Measurements from ENCODE around the gene DENND6A. TPM values are rescaled to one million over a fixed set of nuclear protein-coding genes. Genes with fewer than 3 reads are reported as not detected.
"Not testable (repeated sequence)": the region's sequence is repeated elsewhere in the genome, so short reads cannot be mapped to it uniquely, and the experiment has no call there.

Gene DENND6A, protein sequence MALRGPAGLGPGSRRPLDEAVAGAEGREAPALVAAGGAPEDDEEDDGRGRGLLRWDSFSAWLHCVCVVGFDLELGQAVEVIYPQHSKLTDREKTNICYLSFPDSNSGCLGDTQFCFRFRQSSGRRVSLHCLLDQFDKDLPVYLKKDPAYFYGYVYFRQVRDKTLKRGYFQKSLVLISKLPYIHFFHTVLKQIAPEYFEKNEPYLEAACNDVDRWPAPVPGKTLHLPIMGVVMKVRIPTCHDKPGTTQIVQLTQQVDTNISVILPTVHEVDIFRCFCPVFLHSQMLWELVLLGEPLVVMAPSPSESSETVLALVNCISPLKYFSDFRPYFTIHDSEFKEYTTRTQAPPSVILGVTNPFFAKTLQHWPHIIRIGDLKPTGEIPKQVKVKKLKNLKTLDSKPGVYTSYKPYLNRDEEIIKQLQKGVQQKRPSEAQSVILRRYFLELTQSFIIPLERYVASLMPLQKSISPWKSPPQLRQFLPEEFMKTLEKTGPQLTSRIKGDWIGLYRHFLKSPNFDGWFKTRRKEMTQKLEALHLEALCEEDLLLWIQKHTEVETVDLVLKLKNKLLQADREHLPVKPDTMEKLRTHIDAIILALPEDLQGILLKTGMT
- 8.9 and 10.0 TPM in 2 replicates for total RNA-seq (2014; rRNA removed; shearing (Covaris generic))

DNA sequence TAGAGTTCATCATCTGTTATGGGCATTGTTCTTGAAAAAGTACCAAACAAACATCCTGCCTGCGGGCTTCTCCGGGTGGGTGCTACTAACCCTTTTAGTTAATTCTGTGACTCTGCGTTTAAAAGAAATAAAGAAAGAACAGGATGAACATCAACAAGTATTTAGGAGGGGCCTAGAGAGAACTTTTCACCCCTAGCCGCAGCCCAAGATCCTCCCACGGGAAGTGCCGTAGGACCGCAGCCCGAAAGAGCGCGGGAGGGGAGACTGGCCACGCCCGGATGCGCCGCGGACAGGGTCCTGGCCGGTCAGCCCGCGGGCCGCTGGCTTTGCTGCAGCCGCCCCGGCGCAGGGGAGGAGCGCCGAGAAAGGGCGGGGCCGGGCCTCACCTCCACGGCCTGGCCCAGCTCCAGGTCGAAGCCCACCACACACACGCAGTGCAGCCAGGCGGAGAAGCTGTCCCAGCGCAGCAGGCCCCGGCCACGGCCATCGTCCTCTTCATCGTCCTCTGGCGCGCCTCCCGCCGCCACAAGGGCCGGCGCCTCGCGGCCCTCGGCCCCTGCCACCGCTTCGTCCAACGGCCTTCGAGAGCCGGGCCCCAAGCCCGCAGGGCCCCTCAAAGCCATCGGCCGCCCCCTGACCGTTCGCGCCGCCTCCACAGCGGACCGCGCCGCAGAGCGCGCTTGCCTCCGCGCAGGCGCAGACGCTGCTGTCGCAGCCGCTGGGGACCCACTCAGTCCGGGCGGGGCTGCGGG is at the start of gene DENND6A:
TSS of gene DENND6A (minus strand) at position 682 of the 752 bp plus-strand sequence. CDS start at position 623, 59 bp downstream.
- peak; percentile 84 for DNase-seq (ENCODE audit: low spot score)

DNA sequence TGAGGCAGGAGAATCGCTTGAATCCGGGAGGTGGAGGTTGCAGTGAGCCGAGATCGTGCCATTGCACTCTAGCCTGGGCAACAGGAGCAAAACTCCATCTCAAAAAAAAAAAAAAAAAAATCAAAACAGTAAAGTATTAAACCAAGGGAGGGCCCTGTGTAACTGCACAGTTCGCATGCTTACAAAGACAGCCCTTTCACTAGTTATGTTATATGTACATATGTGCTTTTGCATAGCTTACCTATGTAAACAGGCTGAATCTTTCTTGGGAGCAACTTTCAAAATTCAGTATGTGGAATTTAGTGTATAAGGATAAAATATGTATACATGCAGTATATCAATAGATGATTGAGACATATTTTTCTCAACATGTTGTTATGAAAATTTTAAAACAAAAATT is 47.1 kb upstream of the DENND6A start:
- no peak for DNase-seq (ENCODE audit: low spot score)

DNA sequence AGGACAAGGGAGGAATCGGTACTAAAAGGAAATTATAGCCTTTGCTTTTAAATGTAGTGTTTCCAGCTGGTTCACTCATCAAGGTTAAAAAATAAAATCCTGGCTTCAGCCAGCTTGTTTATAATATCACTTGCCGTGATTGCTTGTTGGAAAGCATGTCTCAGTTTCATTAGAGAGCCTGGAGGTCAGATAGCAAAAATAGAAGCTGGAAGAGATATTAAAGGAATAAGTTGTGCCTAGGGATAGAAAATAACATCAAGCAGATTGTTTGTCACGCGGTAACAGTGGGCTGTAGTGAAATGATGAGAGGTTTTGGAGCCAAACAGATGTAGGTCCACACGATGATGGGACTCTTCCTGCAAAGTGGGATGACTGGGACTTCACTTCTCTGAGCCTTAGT is 45.5 kb upstream of the DENND6A start:
- DNase-seq (ENCODE audit: low spot score), result no peak

DNA sequence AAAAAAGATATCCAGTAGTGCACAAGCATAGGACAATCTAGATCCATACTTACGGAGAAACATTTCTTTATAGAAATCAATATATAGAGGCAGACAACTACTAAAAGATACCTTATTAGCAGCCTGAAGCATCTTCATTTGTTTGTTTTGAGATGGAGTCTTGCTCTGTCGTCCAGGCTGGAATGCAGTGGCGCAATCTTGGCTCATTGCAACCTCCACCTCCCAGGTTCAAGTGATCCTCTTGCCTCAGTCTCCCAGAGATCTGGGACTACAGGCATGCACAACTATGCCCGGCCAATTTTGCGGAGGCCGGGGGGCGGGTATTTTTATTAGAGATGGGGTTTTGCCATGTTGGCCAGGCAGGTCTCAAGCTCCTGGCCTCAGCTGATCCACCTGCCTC is 45.0 kb upstream of the DENND6A start:
- DNase-seq (ENCODE audit: low spot score), result no peak

DNA sequence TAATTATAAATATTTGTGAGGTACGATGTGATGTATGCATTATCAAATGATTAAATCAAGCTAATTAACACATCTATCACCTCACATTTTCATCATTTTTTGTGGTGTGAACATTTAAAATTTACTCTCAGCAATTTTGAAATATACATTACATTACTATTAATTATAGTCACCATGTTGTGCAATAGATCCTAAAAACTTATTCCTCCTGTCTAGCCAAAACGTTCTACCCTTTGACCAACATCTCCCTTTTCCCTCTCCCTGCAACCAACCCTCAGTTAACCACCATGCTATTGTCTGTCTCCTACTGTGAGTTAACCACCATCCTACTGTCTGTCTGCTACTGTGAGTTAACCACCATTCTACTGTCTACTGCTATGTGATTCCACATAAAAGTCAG is 42.5 kb upstream of the DENND6A start:
- no peak for DNase-seq (ENCODE audit: low spot score)

DNA sequence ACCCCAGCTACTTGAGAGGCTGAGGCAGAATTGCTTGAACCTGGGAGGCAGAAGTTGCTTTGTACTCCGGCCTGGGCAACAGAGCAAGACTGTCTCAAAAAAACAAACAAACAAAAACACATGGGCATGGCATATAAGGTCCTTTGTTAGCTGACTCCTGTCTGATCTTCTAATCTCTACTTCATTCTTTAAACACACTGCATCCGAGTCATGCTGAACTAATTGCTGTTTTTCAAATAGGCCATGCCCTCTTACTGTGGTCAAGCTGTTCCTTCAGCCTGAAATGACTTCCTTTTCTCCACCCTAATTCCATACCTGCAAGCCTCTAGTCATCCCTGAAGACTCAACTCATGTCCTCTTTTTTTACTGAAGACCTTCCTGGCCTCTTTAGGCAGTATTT is 40.9 kb upstream of the DENND6A start:
- DNase-seq (ENCODE audit: low spot score), result no peak

DNA sequence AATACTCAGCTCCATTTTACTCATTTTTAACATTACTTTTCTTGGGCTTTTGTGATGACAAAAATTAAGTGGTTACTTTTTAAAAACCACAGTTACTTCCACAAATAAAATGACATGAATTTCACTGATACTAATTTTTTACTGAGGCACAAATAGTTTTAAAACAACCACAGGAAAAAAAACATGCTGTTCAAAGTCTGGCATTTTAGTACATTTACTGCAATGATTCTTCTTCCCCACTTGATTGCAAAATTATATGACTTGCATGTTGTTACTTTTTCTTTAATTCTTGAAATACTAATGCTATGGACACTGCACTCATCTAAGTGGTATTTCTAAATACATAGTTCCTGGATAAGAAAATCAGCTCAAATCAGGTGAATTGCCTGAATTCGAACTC is 38.4 kb upstream of the DENND6A start:
- no peak for DNase-seq (ENCODE audit: low spot score)

DNA sequence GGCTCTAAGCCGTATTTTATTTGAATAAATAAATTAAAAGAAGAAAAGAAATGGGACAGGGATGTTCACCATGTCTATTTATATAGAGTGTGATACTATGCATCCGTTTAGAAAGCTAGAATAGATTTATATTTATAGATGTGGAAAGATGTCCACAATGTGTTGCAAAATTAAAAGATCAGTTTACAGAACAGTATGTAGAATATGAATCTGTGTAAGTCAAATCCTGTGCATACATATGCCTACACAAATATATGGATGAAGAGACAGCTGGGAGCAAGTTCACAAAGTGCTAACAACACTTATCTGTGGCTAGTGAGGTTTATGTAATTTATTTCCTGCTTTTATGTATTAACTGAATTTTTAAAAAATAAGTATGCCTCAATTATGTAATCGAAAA is 37.8 kb upstream of the DENND6A start:
- DNase-seq (ENCODE audit: low spot score), result no peak

DNA sequence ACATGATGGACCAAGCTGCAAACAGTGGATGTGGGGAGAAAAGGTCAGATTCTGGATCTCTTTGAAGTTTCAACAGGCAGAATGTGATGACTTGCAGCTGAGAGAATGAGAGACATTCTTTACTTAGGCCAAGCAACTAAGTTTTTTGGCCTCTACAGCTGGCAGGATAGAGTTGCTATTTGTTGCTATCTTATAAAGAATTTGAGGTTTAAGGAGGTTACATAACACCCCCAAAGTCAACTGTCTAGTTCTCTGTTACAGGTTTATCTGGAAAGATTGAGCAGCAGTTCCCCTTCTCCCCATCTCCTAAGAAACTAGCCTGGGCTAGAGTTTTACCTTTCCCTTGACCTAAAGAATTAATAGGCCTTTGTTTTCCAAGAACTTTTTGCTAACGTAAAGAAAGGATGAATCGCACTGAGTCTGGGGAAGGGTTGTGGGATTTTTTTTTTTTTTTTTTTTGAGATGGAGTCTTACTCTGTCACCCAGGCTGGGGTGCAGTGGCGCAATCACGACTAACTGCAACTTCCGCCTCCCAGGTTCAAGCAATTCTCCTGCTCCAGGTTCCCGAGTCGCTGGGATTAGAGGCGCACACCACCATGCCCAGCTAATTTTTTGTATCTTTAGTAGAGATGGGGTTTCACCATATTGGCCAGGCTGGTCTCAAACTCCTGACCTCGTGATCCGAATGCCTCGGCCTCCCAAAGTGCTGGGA is 36.6 kb upstream of the DENND6A start:
- DNase-seq (ENCODE audit: low spot score), result no peak

DNA sequence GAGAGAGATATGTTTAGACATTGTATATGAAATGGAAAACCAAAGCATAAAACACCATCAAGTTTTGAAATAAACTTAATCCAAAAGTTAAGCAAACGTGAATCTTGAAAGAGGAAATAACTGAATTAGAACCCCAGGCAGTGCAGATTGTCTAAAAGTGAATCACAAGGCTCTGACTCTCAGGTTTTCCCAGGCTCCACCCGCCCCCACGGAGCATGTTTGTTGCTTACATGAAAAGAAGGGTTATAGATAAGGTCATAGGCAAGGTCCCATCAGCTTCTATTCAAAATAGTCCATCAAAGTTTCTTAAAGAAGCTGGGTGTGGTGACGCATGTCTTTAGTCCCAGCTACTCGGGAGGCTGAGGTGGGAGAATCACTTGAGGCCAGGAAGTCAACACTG is 34.2 kb upstream of the DENND6A start:
- DNase-seq (ENCODE audit: low spot score), result no peak

DNA sequence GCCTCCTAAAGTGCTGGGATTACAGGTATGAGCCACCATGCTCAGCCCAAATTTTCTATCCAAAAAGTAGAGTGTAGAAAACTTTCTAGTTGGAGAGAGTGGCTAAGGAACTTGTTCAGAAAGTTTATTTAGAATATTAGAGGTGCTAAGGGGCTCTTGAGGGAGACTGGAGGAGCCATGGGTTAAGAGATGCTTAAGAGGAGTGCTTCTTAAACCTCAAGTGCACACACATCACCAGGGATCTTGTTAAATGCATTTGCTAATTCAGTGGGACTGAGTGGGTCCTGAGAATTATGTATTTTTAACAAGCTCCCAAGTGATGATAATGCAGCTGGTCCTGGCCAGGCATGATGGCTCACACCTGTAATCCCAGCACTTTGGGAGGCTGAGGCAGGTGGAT is 33.5 kb upstream of the DENND6A start:
- no peak for DNase-seq (ENCODE audit: low spot score)

DNA sequence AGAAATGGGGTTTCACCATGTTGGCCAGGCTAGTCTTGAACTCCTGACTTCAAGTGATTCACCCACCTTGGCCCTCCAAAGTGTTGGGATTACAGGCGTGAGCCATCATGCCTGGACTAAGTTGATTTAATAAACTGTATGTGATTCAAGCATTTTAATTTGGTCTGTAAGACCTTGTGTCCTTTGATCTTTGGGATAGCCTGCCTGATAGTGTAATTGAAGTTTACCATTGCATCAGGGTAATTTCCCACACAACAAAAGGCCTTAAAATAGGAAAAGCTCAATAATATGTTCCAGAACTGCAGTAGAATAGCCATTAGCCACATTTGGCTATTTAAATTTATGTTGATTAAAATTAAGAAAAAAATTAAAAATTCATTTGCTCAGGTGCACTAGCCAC is 25.2 kb upstream of the DENND6A start:
- DNase-seq (ENCODE audit: low spot score), result no peak

DNA sequence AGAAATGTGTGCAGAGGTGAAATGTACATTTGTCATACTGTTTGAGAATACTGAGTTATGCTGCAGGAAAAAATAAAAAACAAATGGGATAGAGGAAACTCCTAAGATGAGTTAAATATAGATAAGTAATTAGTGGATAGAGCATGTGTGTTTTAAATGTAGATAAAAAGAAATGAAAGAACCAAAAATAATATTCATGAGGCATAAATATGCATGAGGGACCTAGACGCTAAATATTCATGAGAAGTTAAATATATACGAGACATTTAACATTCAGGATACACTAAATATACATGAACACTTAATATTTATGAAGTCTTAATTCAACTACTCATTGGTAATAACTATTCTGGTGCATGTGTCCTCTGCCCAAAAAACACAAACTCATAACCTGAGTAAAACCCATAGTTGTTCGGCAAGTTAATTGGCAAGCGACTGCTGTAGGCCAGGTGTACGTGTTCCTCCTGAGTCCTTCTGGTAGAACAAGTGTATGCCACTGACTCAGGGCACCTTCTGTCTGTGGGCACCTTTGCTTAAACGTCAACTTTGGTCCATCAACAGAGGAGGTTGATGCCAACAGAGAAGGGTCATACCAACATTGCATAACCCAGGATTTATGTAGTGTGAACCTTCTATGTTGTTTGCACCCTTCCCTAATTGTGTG is 24.5 kb upstream of the DENND6A start:
- no peak for DNase-seq (ENCODE audit: low spot score)

DNA sequence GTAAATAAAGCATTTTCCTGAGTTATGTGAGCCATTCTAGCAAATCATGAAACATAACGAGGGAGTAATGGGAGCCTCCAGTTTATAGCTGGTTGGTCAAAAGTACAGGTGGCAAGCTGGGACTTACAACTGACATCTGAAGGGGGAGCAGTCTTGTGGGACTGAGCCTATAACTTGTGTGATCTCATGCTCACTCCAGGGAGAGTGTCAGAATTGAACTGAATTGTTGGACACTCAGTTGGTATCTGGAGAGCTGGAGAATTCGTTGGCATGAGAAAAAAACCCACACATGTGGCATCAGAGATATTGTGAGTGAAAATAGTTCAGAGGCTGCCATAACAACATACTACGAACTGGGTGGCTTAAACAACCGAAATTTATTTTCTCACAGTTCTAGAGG is 22.8 kb upstream of the DENND6A start:
- no peak for DNase-seq (ENCODE audit: low spot score)

DNA sequence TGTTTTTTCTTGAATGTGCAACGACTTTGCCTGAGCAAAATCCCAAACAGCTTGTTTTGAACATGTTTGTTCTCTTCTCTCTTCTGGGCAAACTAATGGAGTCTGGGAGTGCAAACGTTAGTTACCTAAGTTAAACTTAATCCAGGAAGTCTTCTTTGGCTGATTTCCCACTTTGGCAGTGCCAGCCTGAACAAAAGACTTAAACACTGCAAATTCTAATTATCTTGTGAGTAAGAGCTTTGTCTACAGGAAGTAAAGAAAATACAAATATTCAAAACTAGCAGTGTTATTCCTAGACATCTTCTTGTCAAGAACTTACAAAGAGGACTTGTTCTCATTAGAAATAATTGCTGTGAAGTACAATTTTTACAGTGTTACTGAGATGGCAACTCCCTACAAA is 16.7 kb upstream of the DENND6A start:
- no peak for DNase-seq (ENCODE audit: low spot score)

DNA sequence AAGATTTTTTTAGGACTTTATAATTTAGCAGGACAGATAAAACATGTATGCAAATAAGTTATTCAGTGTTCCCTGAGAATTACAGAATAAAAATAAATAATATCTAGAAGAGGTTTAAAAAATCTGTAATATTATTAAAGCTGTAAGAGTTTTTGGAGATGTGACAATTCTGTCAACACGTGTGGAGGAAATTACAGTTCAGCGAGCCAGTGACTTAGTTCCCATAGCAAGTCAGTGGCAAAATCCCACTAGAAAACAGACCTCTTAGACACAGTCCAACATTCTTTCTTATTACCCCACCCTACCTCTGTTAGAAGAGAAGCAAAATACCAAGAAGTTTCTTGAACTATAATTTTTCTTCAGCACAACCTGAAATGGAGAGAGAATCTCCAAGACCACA is 16.2 kb upstream of the DENND6A start:
- no peak for DNase-seq (ENCODE audit: low spot score)

DNA sequence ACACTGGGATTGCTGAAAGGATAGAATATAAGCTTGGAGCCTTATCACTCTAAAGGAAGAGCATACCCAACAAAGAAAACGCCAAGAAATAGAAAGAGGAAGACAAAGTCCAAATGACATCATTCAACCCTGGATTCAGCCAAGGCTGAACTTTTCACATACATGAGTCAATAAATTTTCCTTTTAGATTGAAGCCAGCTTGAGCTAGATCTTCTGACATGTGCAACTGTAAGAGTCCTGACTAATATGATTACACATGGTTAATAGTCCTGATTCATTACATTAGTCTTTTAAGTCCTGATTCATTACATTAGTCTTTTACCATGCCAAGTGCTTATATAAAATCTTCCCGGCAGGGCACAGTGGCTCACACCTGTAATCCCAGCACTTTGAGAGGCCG is 13.6 kb upstream of the DENND6A start:
- DNase-seq (ENCODE audit: low spot score), result no peak

DNA sequence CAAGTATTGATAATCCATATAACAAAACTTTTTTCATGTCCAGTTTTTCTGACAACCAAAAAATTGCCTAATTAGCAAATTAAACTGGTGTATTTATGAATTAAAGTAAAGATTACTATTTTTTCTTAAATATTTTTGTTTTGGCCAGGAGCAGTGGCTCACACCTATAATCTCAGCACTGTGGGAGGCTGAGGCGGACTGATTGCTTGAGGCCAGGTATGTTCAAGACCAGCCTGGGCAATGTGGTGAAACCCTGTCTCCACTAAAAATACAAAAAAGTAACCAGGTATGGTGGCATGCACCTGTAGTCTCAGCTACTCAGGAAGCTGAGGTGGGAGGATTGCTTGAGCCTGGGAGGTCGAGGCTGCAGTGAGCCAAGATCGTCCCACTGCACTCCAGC is 12.5 kb upstream of the DENND6A start:
- DNase-seq (ENCODE audit: low spot score), result not testable (repeated sequence)

DNA sequence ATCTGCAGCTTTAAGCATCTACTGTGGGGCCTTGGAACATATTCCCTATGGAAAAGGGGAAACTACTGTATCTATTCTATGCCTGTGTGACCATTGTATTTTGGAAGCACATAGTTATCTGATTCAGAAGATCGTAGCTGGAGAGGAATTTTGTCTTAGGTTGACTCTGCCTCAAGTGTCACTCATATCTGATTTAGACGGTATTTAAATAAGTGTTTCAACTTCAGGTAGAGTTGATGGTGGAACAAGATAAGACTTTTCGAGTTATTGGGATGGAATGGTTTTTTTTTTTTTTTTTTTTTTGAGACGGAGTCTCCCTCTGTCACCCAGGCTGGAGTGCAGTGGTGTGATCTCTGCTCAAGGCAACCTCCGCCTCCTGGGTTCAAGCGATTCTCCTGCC is 8.9 kb upstream of the DENND6A start:
- DNase-seq (ENCODE audit: low spot score), result no peak

DNA sequence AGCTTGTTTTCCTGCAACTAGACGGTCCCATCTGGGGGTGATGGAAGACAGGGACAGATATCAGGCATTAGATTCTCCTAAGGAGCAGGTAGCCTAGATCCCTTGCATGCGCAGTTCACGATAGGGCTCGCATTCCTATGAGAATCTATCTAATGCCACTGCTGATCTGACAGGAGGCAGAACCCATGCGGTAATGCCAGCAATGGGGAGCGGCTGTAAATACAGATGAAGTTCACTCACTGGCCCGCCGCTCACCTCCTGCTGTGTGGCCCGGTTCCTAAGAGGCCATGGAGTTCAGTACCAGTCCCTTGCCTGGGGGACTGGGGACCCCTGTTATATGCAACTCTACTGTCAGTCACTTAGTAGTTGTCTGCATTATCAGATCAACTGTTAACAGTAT is 7.9 kb upstream of the DENND6A start:
- no peak for DNase-seq (ENCODE audit: low spot score)

DNA sequence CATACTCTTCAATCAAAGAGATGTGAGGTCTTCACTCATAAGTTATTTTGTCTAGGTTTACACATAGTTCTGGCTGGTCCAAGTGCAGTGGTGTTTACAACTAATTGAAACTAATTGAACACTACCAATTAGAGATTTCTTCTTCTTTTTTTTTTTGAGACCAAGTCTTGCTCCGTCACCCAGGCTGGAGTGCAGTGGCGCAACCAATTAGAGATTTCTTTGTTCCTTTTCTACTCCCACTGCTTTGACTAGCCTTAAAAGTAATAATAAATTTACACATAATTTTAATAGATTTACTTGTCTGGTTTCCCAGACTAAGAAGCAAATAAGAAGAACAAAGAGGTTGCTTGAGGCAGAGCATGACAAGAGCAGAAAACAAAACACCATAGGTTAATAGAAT is 6.7 kb upstream of the DENND6A start:
- DNase-seq (ENCODE audit: low spot score), result no peak
